HepG2 (cell line): ENCODE data around the gene ANO4.

ENCODE experiments used
- CREM ChIP-seq, 2 experiments: sonication (generic) in 1 of 2; formaldehyde crosslinking in 1 of 2; IDR thresholded peaks; 2 replicates each; pipeline versions ENCODE4 v1.4.0 to v1.6.1; 2016 to 2020; ENCODE audit warnings: antibody characterized with exemption in 1 of 2, mild to moderate bottlenecking in 1 of 2, missing genetic modification reagents in 1 of 2
- CTCF ChIP-seq: sonication (generic); formaldehyde crosslinking; IDR thresholded peaks from 2 replicates; pipeline ENCODE4 v1.5.0; 2020; ENCODE audit warnings: mild to moderate bottlenecking, missing genetic modification reagents, moderate library complexity
- DPF2 ChIP-seq: sonication (generic); formaldehyde crosslinking; IDR thresholded peaks from 2 replicates; pipeline ENCODE4 v1.4.0; 2020; ENCODE audit warnings: mild to moderate bottlenecking, low read depth, missing genetic modification reagents, borderline replicate concordance
- ELF4 ChIP-seq: sonication (generic); formaldehyde crosslinking; IDR thresholded peaks from 2 replicates; pipeline ENCODE4 v1.5.0; 2020; ENCODE audit warnings: missing genetic modification reagents, mild to moderate bottlenecking, moderate library complexity, borderline replicate concordance
- PBX3 ChIP-seq: sonication (generic); formaldehyde crosslinking; IDR thresholded peaks from 2 replicates; pipeline ENCODE4 v1.8.1; 2023; ENCODE audit warnings: missing genetic modification reagents, inconsistent platforms, borderline replicate concordance
- PHF5A ChIP-seq: IDR thresholded peaks from one replicate; pipeline ENCODE4 v1.6.1; 2018; ENCODE audit warnings: low read depth, missing genetic modification reagents; ENCODE audit not compliant: unreplicated experiment
- POLR2A ChIP-seq, 2 experiments: IDR thresholded peaks; 2 replicates each; pipeline ENCODE4 v1.6.1; 2011; ENCODE audit warnings: low read depth in 2 of 2, low read length in 2 of 2, mild to moderate bottlenecking in 1 of 2, moderate library complexity in 1 of 2; ENCODE audit not compliant: insufficient read depth in 1 of 2
- RAD21 ChIP-seq: fragments of 450-650 bp; formaldehyde crosslinking; IDR thresholded peaks from 2 replicates; pipeline ENCODE4 v1.5.0; 2020; ENCODE audit warnings: mild to moderate bottlenecking
- TCF12 ChIP-seq, 2 experiments: fragments of 450-650 bp in 1 of 2; sonication (generic) in 1 of 2; formaldehyde crosslinking in 1 of 2; IDR thresholded peaks; 2 replicates each; pipeline versions ENCODE4 v1.6.1 to v1.8.0; 2017 to 2022; ENCODE audit warnings: antibody characterized with exemption in 1 of 2, mild to moderate bottlenecking in 1 of 2, missing genetic modification reagents in 1 of 2, moderate library complexity in 1 of 2
- THAP11 ChIP-seq: IDR thresholded peaks from 2 replicates; pipeline ENCODE4 v1.6.1; 2016; ENCODE audit warnings: missing biosample characterization, missing genetic modification reagents
- TIGD3 ChIP-seq: sonication (generic); formaldehyde crosslinking; IDR thresholded peaks from 2 replicates; pipeline ENCODE4 v1.5.1; 2020; ENCODE audit warnings: mild to moderate bottlenecking, missing genetic modification reagents, borderline replicate concordance
- ZC3H4 ChIP-seq: sonication (generic); formaldehyde crosslinking; IDR thresholded peaks from 2 replicates; pipeline ENCODE4 v1.4.0; 2020; ENCODE audit warnings: missing genetic modification reagents, borderline replicate concordance
- ZFAT ChIP-seq: sonication (generic); formaldehyde crosslinking; conservative IDR thresholded peaks from 2 replicates; pipeline ENCODE4 v1.8.1; 2023; ENCODE audit warnings: missing genetic modification reagents, inconsistent platforms
- ZNF274 ChIP-seq: sonication (generic); formaldehyde crosslinking; IDR thresholded peaks from 2 replicates; pipeline ENCODE4 v1.5.1; 2020; ENCODE audit warnings: mild to moderate bottlenecking, missing genetic modification reagents

- TF ChIP-seq CREM (IDR thresholded peaks at IDR 0.05) (no peak), CREM (CRISPR knock-in tag; IDR thresholded peaks at IDR 0.05) (no peak), PBX3 (CRISPR knock-in tag) (no peak), ZNF274 (CRISPR knock-in tag) (no peak), PHF5A (no peak), TCF12 (IDR thresholded peaks at IDR 0.05) (no peak), TCF12 (CRISPR knock-in tag; IDR thresholded peaks at IDR 0.05) (no peak), CTCF (CRISPR knock-in tag) (no peak), TIGD3 (no peak), RAD21 (CRISPR knock-in tag) (no peak), ZFAT (no peak), ELF4 (CRISPR knock-in tag) (no peak), POLR2A (IDR thresholded peaks at IDR 0.05; ENCODE audit: insufficient read depth in 1 of 2, low read depth in 2 of 2, low read length in 2 of 2) (no peak), ZC3H4 (CRISPR knock-in tag) (no peak), THAP11 (no peak), DPF2 (CRISPR knock-in tag) (no peak)
These were observed 48.5 kb downstream of the ANO4 start for GRCh38 chr12:100843061-100843460.
